Epithelial cell of esophagus (primary cell): ENCODE measurements around the gene PLCXD3.

Experiments
- DNase-seq: peaks from one replicate; pipeline ENCODE4 v3.0.0; 2010; ENCODE audit warnings: low read depth
- H3K4me3 ChIP-seq: 2 replicates; pipeline ENCODE4 v1.5.1; 2011; ENCODE audit warnings: mild to moderate bottlenecking, low read length, control low read depth
- CTCF ChIP-seq: IDR thresholded peaks from 2 replicates; pipeline ENCODE4 v1.5.1; 2011; ENCODE audit warnings: low read depth, mild to moderate bottlenecking, low read length, control low read depth, inconsistent platforms; ENCODE audit not compliant: insufficient read depth; ENCODE audit errors: missing control alignments

Gene PLCXD3

GRCh38 chr5:41268894-41269293 is 241.5 kb downstream of the PLCXD3 start:
- no peak for DNase-seq
- H3K4me3 ChIP-seq = no peak overlapping the region
- no peak for TF ChIP-seq CTCF

GRCh38 chr5:41266377-41266776 is 244.0 kb downstream of the PLCXD3 start:
- H3K4me3 ChIP-seq = no peak overlapping the region
- no peak for TF ChIP-seq CTCF
- no peak for DNase-seq

- DNase-seq = no peak
- no peak for TF ChIP-seq CTCF
- no peak overlapping the region for H3K4me3 ChIP-seq
These were observed 246.4 kb downstream of the PLCXD3 start for GRCh38 chr5:41264019-41264418.

GRCh38 chr5:41263335-41263734 is 247.1 kb downstream of the PLCXD3 start:
- TF ChIP-seq CTCF = no peak
- DNase-seq = no peak

More at GRCh38 chr5:41263335-41263734, 247.1 kb downstream of the PLCXD3 start:
- no peak overlapping the region for H3K4me3 ChIP-seq
